HL-60 (cell line): ENCODE data around the gene ISOC1.

Experiments used
- DNase-seq, 2 experiments: peaks; one replicate each; pipeline ENCODE4 v3.0.0-alpha.2; 2010 to 2020; ENCODE audit warnings: low read depth in 1 of 2, low spot score in 1 of 2
- H3K27ac ChIP-seq: fragments of 250-450 bp; sonication (Bioruptor Pico); replicated peaks from 2 replicates; pipeline ENCODE4 v1.5.1; 2020; ENCODE audit warnings: mild to moderate bottlenecking, moderate library complexity
- H3K27me3 ChIP-seq: fragments of 250-450 bp; sonication (Bioruptor Pico); 2 replicates; pipeline ENCODE4 v1.5.1; 2021; ENCODE audit warnings: mild to moderate bottlenecking, moderate library complexity; ENCODE audit not compliant: insufficient read depth, poor library complexity, severe bottlenecking
- H3K4me3 ChIP-seq: replicated peaks from 2 replicates; pipeline ENCODE4 v1.5.1; 2011; ENCODE audit warnings: mild to moderate bottlenecking, control low read depth, low read length; ENCODE audit not compliant: insufficient read depth
- GABPA ChIP-seq: IDR thresholded peaks from 2 replicates; pipeline ENCODE4 v1.6.1; 2012; ENCODE audit warnings: low read depth
- POLR2AphosphoS5 ChIP-seq: IDR thresholded peaks from 2 replicates; pipeline ENCODE4 v1.6.1; 2012; ENCODE audit warnings: low read depth
- SPI1 ChIP-seq: IDR thresholded peaks from 2 replicates; pipeline ENCODE4 v1.6.1; 2012; ENCODE audit warnings: low read depth, mild to moderate bottlenecking, borderline replicate concordance
- TF ChIP-seq, protein P1 (sequence below): IDR thresholded peaks from one replicate; pipeline ENCODE4 v1.5.1; 2011; ENCODE audit warnings: low read length, control low read depth, inconsistent platforms; ENCODE audit not compliant: insufficient read depth
- TF ChIP-seq, protein P2 (sequence below): IDR thresholded peaks from 2 replicates; pipeline ENCODE4 v1.6.1; 2012; ENCODE audit warnings: low read depth; ENCODE audit not compliant: insufficient replicate concordance

Gene ISOC1

DNA sequence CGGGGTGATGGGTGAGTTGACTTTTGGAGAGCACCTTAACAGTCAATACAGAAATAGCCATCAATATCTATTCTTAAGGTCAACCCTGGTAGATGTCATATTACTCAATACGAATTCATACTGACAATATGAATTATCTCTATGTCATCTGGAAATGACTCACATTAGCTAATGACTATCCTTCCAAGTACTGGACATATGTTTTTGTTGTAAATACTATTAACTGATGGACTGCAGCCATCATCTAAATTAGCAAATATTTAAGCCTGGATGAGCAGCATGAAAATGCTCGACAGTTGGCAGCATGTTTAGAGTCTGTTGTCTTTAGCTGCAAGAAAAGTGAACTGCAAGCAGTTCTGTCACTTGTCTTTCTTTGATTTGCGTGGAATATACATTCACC is 19.6 kb upstream of the ISOC1 start:
- Histone ChIP-seq H3K27me3 (no peaks in the 10 kb centered on the region), H3K27ac (no peak overlapping the region), H3K4me3 (no peak overlapping the region)
- no peak for DNase-seq
- TF ChIP-seq, protein P1, sequence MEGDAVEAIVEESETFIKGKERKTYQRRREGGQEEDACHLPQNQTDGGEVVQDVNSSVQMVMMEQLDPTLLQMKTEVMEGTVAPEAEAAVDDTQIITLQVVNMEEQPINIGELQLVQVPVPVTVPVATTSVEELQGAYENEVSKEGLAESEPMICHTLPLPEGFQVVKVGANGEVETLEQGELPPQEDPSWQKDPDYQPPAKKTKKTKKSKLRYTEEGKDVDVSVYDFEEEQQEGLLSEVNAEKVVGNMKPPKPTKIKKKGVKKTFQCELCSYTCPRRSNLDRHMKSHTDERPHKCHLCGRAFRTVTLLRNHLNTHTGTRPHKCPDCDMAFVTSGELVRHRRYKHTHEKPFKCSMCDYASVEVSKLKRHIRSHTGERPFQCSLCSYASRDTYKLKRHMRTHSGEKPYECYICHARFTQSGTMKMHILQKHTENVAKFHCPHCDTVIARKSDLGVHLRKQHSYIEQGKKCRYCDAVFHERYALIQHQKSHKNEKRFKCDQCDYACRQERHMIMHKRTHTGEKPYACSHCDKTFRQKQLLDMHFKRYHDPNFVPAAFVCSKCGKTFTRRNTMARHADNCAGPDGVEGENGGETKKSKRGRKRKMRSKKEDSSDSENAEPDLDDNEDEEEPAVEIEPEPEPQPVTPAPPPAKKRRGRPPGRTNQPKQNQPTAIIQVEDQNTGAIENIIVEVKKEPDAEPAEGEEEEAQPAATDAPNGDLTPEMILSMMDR = no peak
- no peak for TF ChIP-seq POLR2AphosphoS5
- TF ChIP-seq, protein P2, sequence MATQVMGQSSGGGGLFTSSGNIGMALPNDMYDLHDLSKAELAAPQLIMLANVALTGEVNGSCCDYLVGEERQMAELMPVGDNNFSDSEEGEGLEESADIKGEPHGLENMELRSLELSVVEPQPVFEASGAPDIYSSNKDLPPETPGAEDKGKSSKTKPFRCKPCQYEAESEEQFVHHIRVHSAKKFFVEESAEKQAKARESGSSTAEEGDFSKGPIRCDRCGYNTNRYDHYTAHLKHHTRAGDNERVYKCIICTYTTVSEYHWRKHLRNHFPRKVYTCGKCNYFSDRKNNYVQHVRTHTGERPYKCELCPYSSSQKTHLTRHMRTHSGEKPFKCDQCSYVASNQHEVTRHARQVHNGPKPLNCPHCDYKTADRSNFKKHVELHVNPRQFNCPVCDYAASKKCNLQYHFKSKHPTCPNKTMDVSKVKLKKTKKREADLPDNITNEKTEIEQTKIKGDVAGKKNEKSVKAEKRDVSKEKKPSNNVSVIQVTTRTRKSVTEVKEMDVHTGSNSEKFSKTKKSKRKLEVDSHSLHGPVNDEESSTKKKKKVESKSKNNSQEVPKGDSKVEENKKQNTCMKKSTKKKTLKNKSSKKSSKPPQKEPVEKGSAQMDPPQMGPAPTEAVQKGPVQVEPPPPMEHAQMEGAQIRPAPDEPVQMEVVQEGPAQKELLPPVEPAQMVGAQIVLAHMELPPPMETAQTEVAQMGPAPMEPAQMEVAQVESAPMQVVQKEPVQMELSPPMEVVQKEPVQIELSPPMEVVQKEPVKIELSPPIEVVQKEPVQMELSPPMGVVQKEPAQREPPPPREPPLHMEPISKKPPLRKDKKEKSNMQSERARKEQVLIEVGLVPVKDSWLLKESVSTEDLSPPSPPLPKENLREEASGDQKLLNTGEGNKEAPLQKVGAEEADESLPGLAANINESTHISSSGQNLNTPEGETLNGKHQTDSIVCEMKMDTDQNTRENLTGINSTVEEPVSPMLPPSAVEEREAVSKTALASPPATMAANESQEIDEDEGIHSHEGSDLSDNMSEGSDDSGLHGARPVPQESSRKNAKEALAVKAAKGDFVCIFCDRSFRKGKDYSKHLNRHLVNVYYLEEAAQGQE = no peak
- no peak for TF ChIP-seq GABPA
- TF ChIP-seq SPI1 = no peak

DNA sequence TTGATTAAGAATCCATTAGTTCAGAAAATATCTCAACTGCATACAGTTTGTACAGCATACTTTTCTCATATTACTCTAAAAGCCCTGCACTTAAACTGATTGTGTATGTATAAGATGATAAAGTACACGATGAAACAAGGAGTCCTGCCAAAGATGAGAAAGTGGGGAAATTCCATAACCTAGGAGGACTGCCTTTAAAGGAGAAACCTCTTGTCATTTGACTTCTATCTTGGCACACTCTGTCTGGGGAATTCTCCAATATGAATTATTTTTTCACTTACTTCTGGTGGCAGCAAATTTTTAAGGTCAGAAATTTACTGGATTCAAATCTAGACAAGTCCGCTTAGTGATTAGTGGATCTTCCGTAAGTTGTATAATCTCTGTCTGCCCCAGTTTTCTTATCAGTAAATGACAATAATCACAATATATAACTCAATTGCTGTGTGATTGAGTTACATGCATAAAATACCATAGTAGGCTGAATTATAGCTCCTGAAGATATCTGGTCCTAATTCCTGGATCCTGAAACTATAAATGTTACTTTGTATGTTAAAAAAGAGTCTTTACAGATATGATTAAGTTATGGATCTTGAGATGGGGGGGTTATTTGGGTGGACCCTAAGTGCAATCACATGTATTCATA is 17.0 kb upstream of the ISOC1 start:
- TF ChIP-seq, protein P2 = no peak
- no peak for TF ChIP-seq SPI1
- no peak for TF ChIP-seq POLR2AphosphoS5
- no peak for TF ChIP-seq GABPA
- TF ChIP-seq, protein P1 = no peak
- Histone ChIP-seq H3K27me3 (no peaks in the 10 kb centered on the region), H3K27ac (no peak overlapping the region), H3K4me3 (no peak overlapping the region)
- no peak for DNase-seq

DNA sequence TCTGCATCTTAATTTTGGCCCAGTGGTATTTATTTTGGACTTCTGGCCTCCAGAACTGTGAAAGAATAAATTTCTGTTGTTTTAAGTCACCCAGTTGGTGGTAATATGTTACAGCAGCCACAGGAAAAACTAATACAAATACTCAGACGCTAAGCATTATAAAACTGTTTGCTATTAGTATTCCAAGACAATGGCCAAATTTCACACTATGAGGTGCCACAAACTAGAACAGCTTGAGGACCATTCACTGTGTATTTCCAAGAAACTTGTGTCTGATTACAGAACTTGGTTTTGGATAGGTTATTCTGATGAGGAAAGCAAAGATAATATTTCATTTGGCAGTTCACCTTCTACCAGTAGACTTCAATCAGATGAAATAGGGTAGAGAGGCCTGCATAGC is 16.3 kb upstream of the ISOC1 start:
- Histone ChIP-seq H3K27ac (no peak overlapping the region), H3K27me3 (no peaks in the 10 kb centered on the region), H3K4me3 (no peak overlapping the region)
- DNase-seq = no peak
- TF ChIP-seq SPI1 = no peak
- no peak for TF ChIP-seq GABPA
- TF ChIP-seq, protein P1 = no peak
- no peak for TF ChIP-seq POLR2AphosphoS5
- TF ChIP-seq, protein P2 = no peak
